Ovary (tissue), 9 donors: ENCODE data around the gene ANLN. TPM values are rescaled to one million over a fixed set of nuclear protein-coding genes. Genes with fewer than 3 reads are reported as not detected.
"Not testable (repeated sequence)": the region's sequence is repeated elsewhere in the genome, so short reads cannot be mapped to it uniquely, and the experiment has no call there.

Experiments
- DNase-seq, 5 donors: peaks; one replicate each; pipeline ENCODE4 v3.0.0-alpha.2; 2019 to 2020
- H3K27ac ChIP-seq, 2 donors: fragments of 200-600 bp; one replicate each; pipeline versions ENCODE4 v1.5.1 to v1.8.0; 2019 to 2022
- H3K27me3 ChIP-seq: fragments of 200-600 bp; one replicate; pipeline ENCODE4 v1.8.0; 2022
- H3K36me3 ChIP-seq: fragments of 200-600 bp; sonication (generic); one replicate; pipeline ENCODE4 v1.5.1; 2019
- H3K4me1 ChIP-seq: one replicate; pipeline ENCODE4 v1.8.1; 2013; ENCODE audit warnings: mild to moderate bottlenecking, moderate library complexity; ENCODE audit not compliant: insufficient read depth
- H3K4me3 ChIP-seq: fragments of 200-600 bp; sonication (generic); one replicate; pipeline ENCODE4 v1.5.1; 2017
- H3K9me3 ChIP-seq, 2 donors: fragments of 200-600 bp in 1 of 2; sonication (generic) in 1 of 2; one replicate each; pipeline versions ENCODE4 v1.5.1 to v1.8.1; 2013 to 2019; ENCODE audit warnings: mild to moderate bottlenecking in 1 of 2, moderate library complexity in 1 of 2
- EP300 ChIP-seq: sonication (generic); formaldehyde crosslinking; IDR thresholded peaks from one replicate; pipeline ENCODE4 v1.6.1; 2017; ENCODE audit warnings: antibody characterized with exemption
- POLR2A ChIP-seq: fragments of 450-650 bp; IDR thresholded peaks from one replicate; pipeline ENCODE4 v1.6.1; 2017; ENCODE audit warnings: antibody characterized with exemption, mild to moderate bottlenecking, moderate library complexity
- WGBS, 3 donors: extraction: QIAGEN DNeasy Blood & Tissue Kit in 1 of 3; methylation state at CpG; one replicate each; pipeline versions ENCODE4 v1.1.5 to v1.1.7; 2013 to 2017; 5-methylcytosine and 5-hydroxymethylcytosine counted together
- intact Hi-C, 4 donors: fragments of 100-400 bp; cut with DNase I; formaldehyde crosslinking; loops; one replicate each; pipeline versions ENCODE4 v1.11.0 to v1.15.1; 2022 to 2023
- polyA plus RNA-seq, 2 donors: library from polyadenylated mRNA; stranded (reverse); fragments of 200-250 nt in 1 of 2; fragments of 350-450 nt in 1 of 2; fragmentation: Illumina TruSeq in 1 of 2; extraction: RNeasy Lipid Tissue Mini Kit (QIAGEN cat#74804) in 1 of 2; gene quantifications; one replicate each; pipeline ENCODE4 v1.2.3, GENCODE V29; 2013 to 2014
- total RNA-seq, 7 donors: library from RNA; depleted of rRNA in 2 of 7; stranded (reverse); fragments of >200 nt in 2 of 7; fragmentation: NEBNext Ultra II Directional in 3 of 7; extraction: Animal tissue kit (Norgen Biotek cat#: 25700) in 3 of 7; gene quantifications; one replicate each; pipeline versions ENCODE4 v1.1.0 to v1.2.4, GENCODE V29; 2016 to 2023
- TF ChIP-seq, protein P1 (sequence below), 3 donors: fragments of 450-650 bp in 2 of 3; fragments of 200-600 bp in 1 of 3; IDR thresholded peaks; one replicate each; pipeline versions ENCODE4 v1.5.1 to v1.8.0; 2016 to 2022; ENCODE audit warnings: antibody characterized with exemption in 3 of 3, mild to moderate bottlenecking in 1 of 3
- donor health status: DM: no; HTN: no; CAD: no; lungs with moderate emphysema.
- donor health status: DM: no; HTN: no; CAD: no.
- donor health status: Bipolar disorder and iron deficiency.
- donor health status: DM: yes; HTN: yes; CAD: no.
- donor health status: DM: no; HTN: no; CAD: no.
- donor health status: DM: yes; HTN: yes; CAD: no.

The ANLN gene
- total and polyA plus RNA-seq, 9 donors, result 0.50 to 6.0 (median 2.6) TPM

GRCh38 chr7:36379831-36380504, 9.7 kb upstream of the ANLN start:
- Histone ChIP-seq H3K4me3 (no peak overlapping the region), H3K9me3 (no peaks in the 10 kb centered on the region), H3K4me1 (no peaks in the 10 kb centered on the region), H3K36me3 (no peaks in the 10 kb centered on the region), H3K27me3 (no peaks in the 10 kb centered on the region), H3K27ac (no peak overlapping the region)
- DNase-seq, result no peak
- 58 to 66% (median 59%) methylated on average over 2 of the region's 2 CpGs for WGBS, 3 donors
- TF ChIP-seq POLR2A, result no peak
- TF ChIP-seq, protein P1, sequence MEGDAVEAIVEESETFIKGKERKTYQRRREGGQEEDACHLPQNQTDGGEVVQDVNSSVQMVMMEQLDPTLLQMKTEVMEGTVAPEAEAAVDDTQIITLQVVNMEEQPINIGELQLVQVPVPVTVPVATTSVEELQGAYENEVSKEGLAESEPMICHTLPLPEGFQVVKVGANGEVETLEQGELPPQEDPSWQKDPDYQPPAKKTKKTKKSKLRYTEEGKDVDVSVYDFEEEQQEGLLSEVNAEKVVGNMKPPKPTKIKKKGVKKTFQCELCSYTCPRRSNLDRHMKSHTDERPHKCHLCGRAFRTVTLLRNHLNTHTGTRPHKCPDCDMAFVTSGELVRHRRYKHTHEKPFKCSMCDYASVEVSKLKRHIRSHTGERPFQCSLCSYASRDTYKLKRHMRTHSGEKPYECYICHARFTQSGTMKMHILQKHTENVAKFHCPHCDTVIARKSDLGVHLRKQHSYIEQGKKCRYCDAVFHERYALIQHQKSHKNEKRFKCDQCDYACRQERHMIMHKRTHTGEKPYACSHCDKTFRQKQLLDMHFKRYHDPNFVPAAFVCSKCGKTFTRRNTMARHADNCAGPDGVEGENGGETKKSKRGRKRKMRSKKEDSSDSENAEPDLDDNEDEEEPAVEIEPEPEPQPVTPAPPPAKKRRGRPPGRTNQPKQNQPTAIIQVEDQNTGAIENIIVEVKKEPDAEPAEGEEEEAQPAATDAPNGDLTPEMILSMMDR (IDR thresholded peaks at IDR 0.05), result no peak
- TF ChIP-seq EP300, result no peak
- intact Hi-C loops, result no loop called here

DNA sequence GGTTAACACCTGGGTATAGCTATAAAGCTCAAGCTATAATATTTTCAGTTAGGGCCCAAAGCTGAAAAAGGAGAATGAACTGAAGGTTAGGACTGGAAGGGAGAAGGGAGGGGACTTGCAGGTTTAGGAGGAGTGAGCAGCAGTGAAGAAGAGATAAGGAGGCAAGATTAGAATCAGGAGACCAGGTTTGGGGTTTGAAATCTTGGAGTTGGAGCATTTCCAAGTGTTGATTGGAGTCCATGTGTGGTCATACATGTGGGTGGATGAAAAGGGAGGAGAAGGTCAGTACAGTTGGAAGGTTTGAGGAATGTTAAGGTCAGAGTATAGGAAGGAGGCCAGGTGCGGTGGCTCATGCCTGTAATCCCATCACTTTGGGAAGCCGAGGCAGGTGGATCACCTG, 8.6 kb upstream of the ANLN start:
- intact Hi-C loops, result no loop called here
- no peak for DNase-seq
- H3K4me1 ChIP-seq, result no peaks in the 10 kb centered on the region
- no peaks in the 10 kb centered on the region for H3K36me3 ChIP-seq
- H3K9me3 ChIP-seq, result no peaks in the 10 kb centered on the region
- H3K27ac ChIP-seq, result no peak overlapping the region
- TF ChIP-seq EP300 (no peak), POLR2A (no peak)
- TF ChIP-seq, protein P1 (IDR thresholded peaks at IDR 0.05), result no peak
- H3K27me3 ChIP-seq, result no peaks in the 10 kb centered on the region
- H3K4me3 ChIP-seq, result no peak overlapping the region
- WGBS, 3 donors, result 87 to 92% (median 89%) methylated on average over 2 of the region's 2 CpGs

DNA sequence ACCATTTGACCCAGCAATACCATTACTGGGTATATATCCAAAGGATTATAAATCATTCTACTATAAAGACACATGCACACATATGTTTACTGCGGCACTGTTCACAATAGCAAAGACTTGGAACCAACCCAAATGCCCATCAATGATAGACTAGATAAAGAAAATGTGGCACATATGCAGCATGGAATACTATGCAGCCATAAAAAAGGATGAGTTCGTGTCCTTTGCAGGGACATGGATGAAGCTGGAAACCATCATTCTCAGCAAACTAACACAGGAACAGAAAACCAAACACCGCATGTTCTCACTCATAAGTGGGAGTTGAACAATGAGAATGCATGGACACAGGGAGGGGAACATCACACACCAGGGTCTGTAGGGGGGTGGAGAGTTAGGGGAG, 6.4 kb upstream of the ANLN start:
- H3K36me3 ChIP-seq, H3K9me3 ChIP-seq, H3K27me3 ChIP-seq, intact Hi-C loops, DNase-seq, H3K4me1 ChIP-seq, H3K27ac ChIP-seq, H3K4me3 ChIP-seq: not testable (repeated sequence)
- WGBS, 3 donors, result 88 to 96% (median 95%) methylated on average over 3 of the region's 3 CpGs

GRCh38 chr7:36385646-36386045, 4.0 kb upstream of the ANLN start:
- H3K4me3 ChIP-seq, DNase-seq, intact Hi-C loops, H3K36me3 ChIP-seq, H3K9me3 ChIP-seq, H3K27me3 ChIP-seq, H3K27ac ChIP-seq, H3K4me1 ChIP-seq: not testable (repeated sequence)
- 92 to 98% (median 95%) methylated on average over 3 of the region's 3 CpGs for WGBS, 3 donors

DNA sequence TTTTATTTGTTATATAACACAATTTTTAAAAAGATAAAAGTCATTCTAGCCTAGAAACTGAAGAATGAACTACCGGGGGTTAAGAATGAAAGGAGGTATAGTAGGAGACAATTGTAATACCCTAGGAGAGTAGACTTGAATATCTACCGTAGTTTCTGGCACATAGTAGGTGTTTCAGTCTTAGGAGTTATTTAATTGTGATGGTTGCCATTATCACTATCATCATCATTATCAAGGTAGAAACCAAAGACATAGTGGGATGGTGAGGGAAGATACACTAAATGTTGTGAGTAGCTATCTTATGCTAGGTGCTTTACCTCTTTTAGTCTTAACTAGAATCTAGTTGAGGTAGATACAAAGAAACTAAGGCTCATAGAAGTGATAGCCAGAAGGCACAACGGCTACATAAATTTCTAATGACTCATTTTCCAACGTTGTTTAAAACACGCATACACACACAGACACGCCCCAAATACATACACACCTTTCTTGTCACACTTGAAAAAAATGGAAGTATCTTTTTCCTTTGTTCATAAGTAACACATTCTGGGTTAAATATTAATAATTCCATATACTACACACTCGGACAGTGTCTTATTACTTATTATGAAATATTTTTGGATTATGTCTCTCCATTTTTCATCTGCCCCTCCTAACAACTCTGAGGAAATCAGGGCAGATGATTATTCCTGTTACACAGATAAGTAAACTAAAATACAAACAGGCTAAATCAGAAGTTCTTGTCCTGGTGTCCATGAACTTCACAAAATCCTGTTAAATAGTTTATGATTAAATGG, 2.0 kb upstream of the ANLN start:
- H3K4me1 ChIP-seq, result no peaks in the 10 kb centered on the region
- H3K27me3 ChIP-seq, result no peaks in the 10 kb centered on the region
- no peak overlapping the region for H3K4me3 ChIP-seq
- 49 to 63% (median 59%) methylated on average over 7 of the region's 7 CpGs for whole genome bisulfite sequencing, 3 donors
- H3K27ac ChIP-seq, result peak overlapping the region in 1 of 2 donors; percentile 80
- H3K9me3 ChIP-seq, result no peaks in the 10 kb centered on the region
- no peak for TF ChIP-seq EP300
- TF ChIP-seq POLR2A, result no peak
- TF ChIP-seq, protein P1 (IDR thresholded peaks at IDR 0.05), result no peak
- intact Hi-C loops, result no loop called here
- no peaks in the 10 kb centered on the region for H3K36me3 ChIP-seq
- DNase-seq, result no peak
